Right lobe of liver (tissue), 4 donors: ENCODE data around the gene SDK1.

ENCODE experiments used
- CTCF ChIP-seq, 4 donors: fragments of 200-600 bp in 3 of 4; fragments of 450-650 bp in 1 of 4; IDR thresholded peaks; one replicate each; pipeline versions ENCODE4 v1.5.1 to v1.8.0; 2016 to 2022; ENCODE audit warnings: antibody characterized with exemption in 4 of 4, mild to moderate bottlenecking in 2 of 4
- POLR2A ChIP-seq: fragments of 450-650 bp; IDR thresholded peaks from one replicate; pipeline ENCODE4 v1.6.1; 2017; ENCODE audit warnings: antibody characterized with exemption, mild to moderate bottlenecking
- donor health status: DM: no; HTN: no; CAD: no.
- donor health status: DM: no; HTN: no; CAD: no.
- donor health status: DM: no; HTN: yes; CAD: no.

- TF ChIP-seq CTCF (IDR thresholded peaks at IDR 0.05) (no peak), POLR2A (no peak)
These were observed 985.3 kb downstream of the SDK1 start for GRCh38 chr7:4286351-4286750.
